MM.1S (cell line): Measurements from ENCODE around the gene PTPRN2.

Experiments used
- EZH2phosphoT487 ChIP-seq: fragments of 300-600 bp; sonication (generic); IDR thresholded peaks from 2 replicates; pipeline ENCODE4 v1.6.1; 2018; ENCODE audit warnings: antibody characterized with exemption, low read length
- TF ChIP-seq, protein P1 (sequence below): fragments of 300-600 bp; sonication (generic); IDR thresholded peaks from 2 replicates; pipeline ENCODE4 v1.5.1; 2016; ENCODE audit warnings: antibody characterized with exemption, low read length, mixed read lengths

DNA sequence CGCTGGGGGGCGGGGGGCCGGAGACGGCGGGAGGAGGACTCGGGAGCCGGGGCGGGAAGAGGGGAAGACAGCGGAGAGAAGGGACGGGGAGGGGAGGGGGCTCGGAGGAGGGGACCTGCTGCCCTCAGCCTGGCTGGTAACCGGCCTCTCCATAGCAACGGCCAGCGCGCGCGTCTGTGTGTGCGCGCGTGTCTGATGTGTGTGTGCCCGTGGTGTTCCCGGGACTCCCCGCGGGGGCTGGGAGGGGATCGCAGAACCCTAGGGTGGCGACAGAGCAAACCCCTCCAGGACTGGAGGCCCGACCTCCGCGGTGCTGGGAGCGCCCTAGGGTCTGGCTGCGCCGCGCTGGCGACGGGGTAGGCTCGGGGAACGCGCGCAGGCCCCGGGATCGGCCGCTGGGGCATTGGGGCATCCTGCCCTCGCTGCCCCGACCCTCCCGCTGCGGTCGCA, 894.5 kb downstream of the PTPRN2 start:
- TF ChIP-seq, protein P1, sequence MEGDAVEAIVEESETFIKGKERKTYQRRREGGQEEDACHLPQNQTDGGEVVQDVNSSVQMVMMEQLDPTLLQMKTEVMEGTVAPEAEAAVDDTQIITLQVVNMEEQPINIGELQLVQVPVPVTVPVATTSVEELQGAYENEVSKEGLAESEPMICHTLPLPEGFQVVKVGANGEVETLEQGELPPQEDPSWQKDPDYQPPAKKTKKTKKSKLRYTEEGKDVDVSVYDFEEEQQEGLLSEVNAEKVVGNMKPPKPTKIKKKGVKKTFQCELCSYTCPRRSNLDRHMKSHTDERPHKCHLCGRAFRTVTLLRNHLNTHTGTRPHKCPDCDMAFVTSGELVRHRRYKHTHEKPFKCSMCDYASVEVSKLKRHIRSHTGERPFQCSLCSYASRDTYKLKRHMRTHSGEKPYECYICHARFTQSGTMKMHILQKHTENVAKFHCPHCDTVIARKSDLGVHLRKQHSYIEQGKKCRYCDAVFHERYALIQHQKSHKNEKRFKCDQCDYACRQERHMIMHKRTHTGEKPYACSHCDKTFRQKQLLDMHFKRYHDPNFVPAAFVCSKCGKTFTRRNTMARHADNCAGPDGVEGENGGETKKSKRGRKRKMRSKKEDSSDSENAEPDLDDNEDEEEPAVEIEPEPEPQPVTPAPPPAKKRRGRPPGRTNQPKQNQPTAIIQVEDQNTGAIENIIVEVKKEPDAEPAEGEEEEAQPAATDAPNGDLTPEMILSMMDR = no peak
- TF ChIP-seq EZH2phosphoT487 = no peak
